Measurements from ENCODE around the gene WDR43.
A peak's percentile ranks its signal among the peaks of the same experiment; 100 is the strongest.

WDR43 gene, protein sequence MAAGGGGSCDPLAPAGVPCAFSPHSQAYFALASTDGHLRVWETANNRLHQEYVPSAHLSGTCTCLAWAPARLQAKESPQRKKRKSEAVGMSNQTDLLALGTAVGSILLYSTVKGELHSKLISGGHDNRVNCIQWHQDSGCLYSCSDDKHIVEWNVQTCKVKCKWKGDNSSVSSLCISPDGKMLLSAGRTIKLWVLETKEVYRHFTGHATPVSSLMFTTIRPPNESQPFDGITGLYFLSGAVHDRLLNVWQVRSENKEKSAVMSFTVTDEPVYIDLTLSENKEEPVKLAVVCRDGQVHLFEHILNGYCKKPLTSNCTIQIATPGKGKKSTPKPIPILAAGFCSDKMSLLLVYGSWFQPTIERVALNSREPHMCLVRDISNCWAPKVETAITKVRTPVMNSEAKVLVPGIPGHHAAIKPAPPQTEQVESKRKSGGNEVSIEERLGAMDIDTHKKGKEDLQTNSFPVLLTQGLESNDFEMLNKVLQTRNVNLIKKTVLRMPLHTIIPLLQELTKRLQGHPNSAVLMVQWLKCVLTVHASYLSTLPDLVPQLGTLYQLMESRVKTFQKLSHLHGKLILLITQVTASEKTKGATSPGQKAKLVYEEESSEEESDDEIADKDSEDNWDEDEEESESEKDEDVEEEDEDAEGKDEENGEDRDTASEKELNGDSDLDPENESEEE

DNA sequence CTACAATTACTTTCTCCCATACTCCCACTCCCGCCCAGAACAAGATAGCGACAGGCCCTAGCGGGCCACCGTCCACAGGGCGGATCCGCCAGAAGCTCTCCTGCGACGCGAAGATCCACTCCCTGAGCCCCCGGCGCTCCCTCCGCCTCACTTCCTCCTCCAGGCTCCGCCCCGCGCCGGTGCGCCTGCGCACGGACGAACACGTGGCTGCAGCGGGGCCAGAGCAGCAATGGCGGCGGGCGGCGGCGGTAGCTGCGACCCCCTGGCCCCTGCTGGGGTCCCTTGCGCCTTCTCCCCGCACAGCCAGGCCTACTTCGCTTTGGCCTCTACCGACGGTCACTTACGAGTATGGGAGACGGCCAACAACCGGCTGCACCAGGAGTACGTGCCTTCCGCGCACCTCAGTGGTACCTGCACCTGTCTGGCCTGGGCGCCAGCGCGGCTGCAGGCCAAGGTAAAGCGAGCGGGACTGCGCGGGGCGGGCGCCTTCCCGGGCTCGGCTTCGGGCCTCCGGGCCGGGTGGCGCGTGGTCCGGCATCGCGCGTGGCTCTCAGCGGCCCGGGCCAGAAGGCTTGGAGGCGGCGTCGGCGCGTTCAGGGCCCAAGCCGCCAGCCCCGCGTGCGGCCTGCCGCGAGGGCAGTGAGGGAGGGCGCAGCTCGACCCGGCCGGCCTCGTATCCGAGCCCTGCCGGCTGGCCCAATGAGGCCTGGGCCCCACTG, at the start of gene WDR43:
Gene WDR43 (plus strand): TSS at position 198 of the 719 bp plus-strand sequence. CDS start 32 bp downstream, at position 230.
- peak; percentile 99 for DNase-seq (ENCODE audit: low spot score)

DNA sequence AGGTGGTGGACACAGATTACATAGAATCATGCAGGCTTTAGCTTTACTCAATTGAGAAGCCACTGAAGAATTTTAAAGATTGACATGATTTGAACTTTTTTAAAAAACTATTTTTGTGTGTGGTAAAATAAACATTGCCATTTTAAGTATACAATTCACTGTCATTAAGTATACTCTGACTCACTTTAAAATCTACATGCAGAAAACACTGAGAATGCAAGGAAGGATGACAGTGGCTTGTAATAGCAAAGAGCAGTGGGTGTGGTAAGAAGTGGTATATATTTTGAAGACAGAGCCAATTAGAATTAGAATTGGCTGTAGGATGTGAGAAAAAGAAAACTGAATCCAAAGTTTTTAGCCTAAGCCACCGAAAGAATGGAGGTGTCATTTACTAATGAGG, 39.3 kb upstream of the WDR43 start:
- DNase-seq (ENCODE audit: low spot score) = no peak

DNA sequence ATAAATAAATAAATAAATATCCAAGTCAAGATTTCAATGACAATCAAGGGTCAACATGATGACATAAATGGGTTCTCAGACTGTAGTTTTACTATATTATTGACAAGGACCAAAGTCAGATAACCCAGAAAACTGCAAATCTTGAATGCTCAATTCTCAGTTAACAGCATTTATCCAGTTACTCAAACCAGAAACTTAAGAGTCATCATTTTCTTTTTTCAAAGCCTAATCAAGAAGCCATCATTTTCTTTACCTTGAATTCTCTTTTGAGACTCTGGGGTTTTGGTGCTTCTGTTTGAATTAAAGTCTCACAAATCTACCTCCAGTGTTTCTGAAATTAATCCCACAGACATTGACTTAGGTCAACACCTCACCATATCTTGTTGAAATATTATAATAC, 38.5 kb upstream of the WDR43 start:
- DNase-seq (ENCODE audit: low spot score) = no peak

DNA sequence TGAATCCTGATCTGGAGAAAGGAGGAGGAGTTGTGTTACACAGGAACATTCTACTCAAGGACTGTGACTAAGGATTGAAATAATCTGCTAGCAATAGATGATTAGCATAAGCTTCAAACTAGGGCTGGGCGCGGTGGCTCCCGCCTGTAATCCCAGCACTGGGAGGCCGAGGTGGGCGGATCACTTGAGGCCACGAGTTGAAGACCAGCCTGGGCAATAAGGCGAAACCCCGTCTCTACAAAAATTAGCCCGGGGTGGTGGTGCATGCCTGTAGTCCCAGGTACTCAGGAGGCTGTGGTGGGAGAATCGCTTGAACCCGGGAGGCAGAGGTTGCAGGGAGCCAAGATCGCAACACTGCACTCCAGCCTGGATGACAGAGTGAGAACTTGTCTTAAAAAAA, 25.9 kb upstream of the WDR43 start:
- peak; percentile 42 for DNase-seq (ENCODE audit: low spot score)

DNA sequence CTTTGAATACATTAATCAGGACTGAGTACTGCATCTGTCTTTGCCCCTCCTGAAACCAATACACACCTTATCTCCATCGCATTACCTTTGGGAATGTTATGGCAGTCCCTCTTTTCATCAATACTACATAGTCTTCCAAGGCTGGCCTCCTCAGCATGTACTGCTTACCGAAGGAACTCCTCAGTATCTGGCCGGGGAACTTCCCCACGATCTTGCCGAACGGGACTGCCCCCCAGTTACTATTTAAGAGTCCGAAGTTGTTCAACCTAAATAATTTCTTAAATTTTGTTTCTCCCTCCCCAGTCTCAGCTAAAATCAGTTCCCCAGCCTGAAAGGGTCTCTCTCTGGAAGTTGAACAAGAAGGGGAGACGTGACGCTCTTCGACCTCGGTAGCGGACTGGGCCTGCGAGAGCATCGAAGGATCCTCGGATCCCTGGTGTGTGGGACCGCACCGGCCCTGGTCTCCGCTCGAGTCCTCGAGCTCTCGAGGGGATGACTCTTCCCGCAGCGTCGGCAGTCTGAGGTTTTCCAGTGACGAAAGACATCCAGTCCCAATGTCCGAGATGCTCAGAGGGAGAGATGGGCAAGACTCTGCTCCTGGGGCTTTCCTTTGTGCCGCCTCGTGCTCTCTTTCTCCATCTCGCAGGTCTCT, 24.8 kb upstream of the WDR43 start:
- peak; percentile 67 for DNase-seq (ENCODE audit: low spot score)

DNA sequence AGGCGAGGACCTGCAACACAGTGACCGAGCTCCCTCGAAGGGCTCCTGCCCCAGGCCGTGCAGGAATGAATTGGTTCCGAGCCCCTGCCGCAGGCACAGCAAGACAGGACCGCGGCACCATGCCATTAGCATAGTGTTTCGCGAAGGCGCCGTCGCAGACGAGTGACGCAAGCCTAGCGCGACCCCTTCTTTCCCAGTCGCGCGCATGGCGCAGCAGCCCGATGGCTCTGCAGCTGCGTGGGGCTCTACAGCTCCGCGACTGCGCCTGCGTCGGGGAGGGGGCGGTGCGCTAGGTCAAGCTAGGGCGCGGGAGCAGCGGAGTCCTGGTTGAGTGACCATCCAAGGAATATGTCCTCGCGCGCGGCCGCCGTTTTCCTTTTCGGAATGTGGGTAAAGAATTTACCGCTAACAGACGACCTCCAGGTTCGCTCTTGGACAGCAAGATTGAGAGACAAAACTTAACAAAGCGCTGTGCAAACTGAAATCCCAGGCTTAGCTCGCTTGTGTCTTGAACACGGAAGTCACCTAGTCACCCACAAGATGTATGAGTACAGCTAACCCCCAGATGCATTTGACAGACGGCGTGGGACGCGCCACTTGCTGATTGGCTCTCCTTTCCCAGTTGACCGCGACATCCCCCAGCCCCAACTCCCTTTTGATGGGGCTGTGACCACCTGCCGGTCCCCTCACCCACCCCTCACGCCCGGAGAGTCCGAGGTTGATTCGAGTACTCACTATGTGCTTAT, 24.1 kb upstream of the WDR43 start, which contains the start of gene TRMT61B:
Gene TRMT61B (minus strand): TSS at position 164 of the 746 bp plus-strand sequence. CDS start 32 bp downstream, at position 132.
- DNase-seq (ENCODE audit: low spot score) = peak; percentile 97

DNA sequence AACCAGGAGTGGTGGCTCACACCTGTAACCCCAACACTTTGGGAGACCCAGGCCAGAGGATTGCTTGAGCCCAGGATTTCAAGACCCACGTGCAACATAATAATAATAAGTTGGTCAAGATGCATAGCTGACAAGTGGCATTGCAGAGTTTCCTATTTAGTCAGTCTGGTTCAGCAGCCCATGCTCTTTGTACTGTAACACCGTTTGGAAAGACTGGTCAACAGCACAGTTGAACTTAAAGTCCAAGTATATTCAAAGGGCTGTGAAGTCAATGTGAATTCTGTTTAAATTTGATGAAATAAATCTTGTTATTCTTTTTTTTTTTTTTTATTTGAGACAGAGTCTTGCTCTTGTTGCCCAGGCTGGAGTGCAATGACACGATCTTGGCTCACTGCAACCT, 22.8 kb upstream of the WDR43 start:
- no peak for DNase-seq (ENCODE audit: low spot score)

DNA sequence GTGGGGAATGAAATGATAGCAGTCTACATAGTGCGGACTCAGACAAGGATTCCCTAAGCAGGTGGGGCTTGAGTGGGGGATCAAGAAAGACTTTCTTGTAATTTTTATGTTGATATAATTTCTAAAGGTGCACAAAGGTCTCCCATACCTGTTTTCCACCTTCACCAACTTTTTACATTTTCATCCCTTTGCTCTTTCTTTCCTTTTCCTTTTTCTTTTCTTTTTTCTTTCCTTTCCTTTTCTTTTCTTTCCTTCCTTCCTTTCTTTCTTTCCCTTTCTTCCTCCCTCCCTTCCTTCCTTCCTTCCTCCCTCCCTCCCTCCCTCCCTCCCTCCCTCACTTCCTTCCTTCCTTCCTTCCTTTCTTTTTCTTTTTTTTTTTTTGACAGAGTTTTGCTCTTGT, 14.3 kb upstream of the WDR43 start:
- no peak for DNase-seq (ENCODE audit: low spot score)

DNA sequence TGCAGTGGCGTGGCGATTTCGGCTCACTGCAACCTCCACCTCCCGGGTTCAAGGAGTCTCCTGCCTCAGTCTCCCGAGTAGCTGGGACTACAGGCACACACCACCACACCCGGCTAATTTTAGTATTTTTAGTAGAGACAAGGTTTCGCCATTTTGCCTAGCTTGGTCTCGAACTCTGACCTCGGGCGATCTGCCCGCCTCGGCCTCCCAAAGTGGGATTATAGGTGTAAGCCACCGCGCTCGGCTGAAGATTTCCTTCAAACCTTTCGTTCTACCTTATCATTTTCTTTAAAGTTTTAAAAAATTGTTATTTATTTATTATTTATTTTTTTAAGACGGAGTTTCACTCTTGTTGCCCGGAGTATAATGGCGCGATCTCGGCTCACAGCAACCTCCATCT, 979 bp upstream of the WDR43 start:
- DNase-seq (ENCODE audit: low spot score) = no peak

DNA sequence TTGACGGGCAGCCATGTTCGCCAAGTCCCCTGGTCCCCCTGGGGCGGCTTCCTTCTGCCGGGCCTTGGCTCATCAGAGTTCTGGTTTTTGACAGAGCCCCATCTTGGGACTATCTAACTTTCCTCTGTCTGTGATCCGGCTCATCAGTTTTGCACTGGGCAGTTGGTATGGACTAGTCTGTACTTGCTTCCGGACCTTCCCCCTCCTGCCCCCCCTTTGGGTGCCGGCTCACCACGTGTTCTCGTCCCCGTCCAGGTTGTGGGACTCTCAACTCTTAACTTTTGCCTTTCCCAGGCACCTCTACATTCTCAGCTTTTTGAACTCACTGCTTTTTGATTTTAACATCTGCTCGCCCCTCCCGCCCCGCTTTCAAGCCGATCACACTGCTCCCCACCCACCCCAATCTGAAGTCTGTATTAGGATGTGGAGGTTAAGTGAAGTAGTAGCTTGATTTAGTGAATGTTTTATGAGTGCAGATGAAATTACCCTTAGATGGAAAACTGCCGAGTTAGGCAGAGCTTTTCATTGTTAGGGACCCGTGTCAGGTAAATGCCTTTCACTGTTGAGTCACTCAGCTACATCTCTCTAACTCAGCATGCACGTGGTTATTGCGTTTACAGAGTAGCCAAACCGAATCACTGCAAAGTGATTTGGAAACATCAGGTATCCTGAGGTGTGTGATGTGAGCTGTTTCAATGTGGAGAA, 874 bp downstream of the WDR43 start:
- DNase-seq (ENCODE audit: low spot score) = peak; percentile 82

DNA sequence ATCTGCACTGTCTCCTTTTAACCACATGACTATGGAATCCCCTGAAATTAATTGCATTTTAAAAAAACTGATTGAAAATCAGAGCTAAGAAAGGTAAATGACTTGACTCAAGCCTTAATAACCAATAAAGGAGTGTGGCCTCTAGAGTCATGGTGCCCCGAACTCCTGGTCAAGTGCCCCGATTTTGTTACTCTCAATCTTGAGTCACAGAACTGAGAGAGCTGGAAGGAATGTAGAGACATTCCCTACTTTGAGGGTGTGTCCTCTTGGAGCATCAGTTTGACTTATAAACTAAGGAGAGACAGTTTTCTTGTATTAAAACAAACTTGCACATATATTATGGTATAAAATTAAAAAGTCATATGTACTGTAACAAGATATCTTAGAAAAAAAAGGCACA, 2.4 kb downstream of the WDR43 start:
- peak; percentile 90 for DNase-seq (ENCODE audit: low spot score)

DNA sequence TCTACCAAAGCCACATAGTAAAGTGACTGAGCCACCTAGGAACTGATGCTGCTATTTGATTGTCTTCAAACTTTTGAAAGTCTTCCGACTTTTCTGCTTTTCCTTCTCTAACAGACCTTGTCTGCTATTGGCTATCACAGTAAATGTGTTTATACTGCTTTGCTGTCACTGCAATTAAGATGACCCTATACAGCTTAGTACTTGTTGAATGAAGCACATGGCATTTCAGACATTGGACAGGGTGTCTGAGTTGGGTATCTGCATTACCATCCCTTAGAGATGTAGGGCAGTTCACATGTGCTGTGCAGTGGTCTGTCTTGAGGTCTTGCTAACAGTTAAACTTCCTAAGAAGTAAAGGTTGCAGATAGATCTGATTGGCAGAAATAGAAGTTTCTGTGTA, 3.6 kb downstream of the WDR43 start:
- DNase-seq (ENCODE audit: low spot score) = peak; percentile 19

DNA sequence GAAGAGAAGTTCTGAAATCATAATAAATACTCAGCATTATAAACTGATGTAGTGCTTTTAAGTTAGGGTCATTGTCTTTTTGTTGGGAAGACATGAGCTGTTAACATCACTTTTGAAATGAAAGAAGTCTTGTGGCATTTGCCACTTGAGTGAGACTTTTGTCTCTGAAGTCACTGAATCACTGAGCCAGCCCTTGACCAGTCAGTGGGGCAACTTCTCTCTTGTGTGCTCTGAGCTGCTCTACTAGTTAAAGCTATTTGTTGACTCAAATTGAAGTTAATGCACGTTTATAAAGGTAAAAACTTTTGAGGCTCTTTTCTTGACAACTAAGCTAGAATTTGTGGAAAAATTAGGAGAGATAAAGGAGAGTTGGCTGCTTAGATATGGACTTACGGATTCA, 6.7 kb downstream of the WDR43 start:
- no peak for DNase-seq (ENCODE audit: low spot score)

DNA sequence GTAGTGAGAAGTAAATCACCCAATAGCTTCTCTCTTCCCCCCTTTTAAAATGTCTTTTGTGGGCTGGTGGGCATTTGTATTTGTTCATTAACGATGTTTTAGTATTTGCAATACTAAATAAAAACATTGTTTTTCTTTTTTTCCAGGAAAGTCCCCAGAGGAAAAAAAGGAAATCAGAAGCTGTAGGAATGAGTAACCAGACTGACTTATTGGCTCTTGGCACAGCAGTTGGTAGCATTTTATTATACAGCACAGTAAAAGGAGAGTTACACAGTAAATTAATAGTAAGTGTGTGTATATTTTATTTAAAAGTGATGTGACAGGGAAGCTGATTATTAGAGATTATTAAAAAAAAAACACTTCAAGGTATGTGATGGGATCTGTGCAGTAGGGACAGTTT, 7.4 kb downstream of the WDR43 start:
- DNase-seq (ENCODE audit: low spot score) = no peak

DNA sequence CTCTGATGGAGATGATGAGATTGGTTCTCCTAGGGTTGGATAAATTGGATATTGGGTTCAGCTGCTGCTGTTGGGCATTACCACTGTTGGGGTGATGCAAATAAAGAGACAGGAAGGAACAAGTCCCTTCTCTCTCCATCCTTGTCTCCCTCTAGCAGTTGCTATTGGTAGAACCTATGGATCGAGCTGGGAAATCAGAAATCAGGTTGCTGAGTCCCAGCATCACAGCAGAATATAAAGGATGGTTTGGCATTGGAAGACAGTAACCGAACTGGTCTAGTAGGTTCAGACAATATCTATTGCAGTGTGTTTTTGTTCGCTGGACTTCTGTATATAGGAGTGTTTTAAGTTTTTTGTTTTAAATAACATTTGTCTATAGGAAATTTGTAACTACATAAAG, 8.1 kb downstream of the WDR43 start:
- DNase-seq (ENCODE audit: low spot score) = no peak

DNA sequence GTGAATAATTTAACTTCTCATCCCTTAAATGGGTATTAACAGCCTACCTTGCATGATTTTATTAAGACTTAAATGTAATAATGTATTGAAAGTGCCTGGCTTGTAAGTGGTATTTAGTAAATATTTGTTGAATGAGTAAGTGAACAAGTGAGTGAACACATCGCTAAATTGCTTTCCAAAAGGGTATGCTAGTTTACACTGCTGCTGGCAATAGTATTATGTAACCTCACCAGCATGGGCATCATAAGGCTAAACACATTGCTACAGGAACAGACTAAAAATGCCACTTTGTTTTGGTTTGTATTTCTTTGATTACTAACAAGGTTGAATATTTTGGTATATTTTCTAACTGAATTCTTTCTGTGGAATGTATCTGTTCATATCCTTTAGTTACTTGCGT, 9.8 kb downstream of the WDR43 start:
- DNase-seq (ENCODE audit: low spot score) = peak; percentile 41

DNA sequence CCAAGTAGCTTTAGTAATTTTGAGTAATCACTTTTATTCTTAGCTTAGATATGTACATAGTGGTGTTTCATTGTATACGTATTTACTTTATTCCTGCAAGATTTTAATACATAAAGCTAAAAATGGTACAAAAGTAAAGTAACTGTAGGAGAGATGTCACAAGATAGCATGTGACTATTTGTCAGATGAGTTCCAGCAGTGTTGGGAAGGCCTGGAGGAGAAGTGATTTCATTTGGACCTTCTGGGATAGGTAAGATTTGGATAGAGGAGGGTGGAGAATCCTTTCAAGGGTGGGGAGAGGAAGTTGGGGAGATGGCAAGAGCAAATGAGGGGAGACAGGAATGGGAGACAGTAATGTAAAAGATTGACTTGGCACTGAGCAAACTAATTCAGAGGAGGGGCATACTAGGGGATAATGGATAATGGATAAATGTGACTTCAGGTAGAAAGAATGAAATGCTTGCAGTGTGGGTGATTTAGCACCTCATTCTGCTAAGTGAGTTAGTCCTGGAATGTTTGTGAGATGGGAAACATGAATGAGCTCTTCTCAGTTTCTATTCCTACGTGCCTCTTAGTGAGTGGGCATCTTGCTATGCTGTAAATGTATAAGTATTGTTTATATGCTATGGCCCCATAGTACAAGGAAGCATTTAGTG, 10.5 kb downstream of the WDR43 start:
- DNase-seq (ENCODE audit: low spot score) = no peak

DNA sequence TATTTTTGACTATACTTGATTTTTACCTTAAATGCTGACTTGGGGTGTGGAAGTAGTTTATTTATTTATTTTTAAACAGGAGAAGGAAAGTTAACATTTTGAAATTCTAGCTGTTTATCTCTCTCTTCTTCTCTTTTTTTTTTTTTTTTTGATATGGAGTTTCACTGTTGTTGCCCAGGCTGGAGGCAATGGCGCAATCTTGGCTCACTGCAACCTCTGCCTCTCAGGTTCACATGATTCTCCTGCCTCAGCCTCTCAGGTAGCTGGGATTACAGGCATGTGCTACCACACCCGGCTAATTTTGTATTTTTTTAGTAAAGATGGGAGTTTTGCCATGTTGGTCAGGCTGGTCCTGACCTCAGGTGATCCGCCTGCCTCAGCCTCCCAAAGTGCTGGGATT, 11.1 kb downstream of the WDR43 start:
- DNase-seq (ENCODE audit: low spot score) = no peak

DNA sequence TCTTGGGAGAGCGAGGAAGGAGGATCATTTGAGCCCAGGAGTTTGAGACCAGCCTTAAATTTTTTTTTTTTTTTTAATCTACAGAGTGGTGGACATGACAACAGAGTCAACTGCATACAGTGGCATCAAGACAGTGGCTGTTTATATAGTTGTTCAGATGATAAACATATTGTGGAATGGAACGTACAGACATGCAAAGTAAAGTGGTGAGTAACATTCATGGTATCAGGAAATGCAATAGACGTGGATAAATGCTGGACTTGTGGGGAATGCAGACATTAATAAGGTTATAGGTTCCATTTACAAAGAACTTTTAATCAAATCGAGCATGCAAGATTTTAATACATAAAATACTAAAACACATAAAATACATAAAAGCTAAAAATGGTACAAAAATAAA, 11.9 kb downstream of the WDR43 start:
- no peak for DNase-seq (ENCODE audit: low spot score)

DNA sequence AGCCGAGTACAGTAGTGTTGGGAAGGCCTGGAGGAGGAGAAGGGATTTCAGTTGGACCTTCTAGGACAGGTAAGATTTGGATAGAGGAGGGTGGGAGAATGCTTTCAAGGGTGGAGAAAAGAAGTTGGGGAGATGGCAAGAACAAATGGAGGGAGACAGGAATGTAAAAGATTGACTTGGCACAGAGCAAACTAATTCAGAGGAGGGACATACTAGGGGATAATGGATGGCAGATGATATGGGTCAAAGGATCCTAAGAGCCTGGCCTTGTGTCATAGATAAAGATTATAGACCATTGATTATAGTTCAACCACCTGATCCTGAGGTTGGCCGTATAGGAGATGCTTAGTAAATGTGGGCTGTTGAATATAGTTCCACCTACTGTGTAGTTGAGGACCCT, 12.4 kb downstream of the WDR43 start:
- no peak for DNase-seq (ENCODE audit: low spot score)
